NB4 (cell line): ENCODE results near the gene PPP1R9B.

Experiments used
- DNase-seq: peaks from one replicate; pipeline ENCODE4 v3.0.0; 2010; ENCODE audit warnings: low read depth
- H3K4me3 ChIP-seq: one replicate; pipeline ENCODE4 v1.5.1; 2011; ENCODE audit warnings: mild to moderate bottlenecking, low read depth, low read length, moderate library complexity
- MYC ChIP-seq: IDR thresholded peaks from 2 replicates; pipeline ENCODE4 v1.6.1; 2011; ENCODE audit warnings: low read depth, low read length
- POLR2A ChIP-seq: IDR thresholded peaks from 2 replicates; pipeline ENCODE4 v1.6.1; 2011; ENCODE audit warnings: mild to moderate bottlenecking; ENCODE audit not compliant: insufficient read length; ENCODE audit errors: extremely low read depth
- TF ChIP-seq, protein P1 (sequence below): IDR thresholded peaks from 2 replicates; pipeline ENCODE4 v1.6.1; 2011; ENCODE audit warnings: low read depth, low read length
- TF ChIP-seq, protein P2 (sequence below): IDR thresholded peaks from one replicate; pipeline ENCODE4 v1.5.1; 2012; ENCODE audit warnings: low read depth, low read length

The PPP1R9B gene

GRCh38 chr17:50139950-50140885 lies 10.3 kb downstream of the PPP1R9B start:
- TF ChIP-seq, protein P1, sequence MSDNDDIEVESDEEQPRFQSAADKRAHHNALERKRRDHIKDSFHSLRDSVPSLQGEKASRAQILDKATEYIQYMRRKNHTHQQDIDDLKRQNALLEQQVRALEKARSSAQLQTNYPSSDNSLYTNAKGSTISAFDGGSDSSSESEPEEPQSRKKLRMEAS = peak; percentile 69; the same call in 1 of the 2 replicates
- no peak for TF ChIP-seq MYC
- TF ChIP-seq POLR2A = no peak
- TF ChIP-seq, protein P2, sequence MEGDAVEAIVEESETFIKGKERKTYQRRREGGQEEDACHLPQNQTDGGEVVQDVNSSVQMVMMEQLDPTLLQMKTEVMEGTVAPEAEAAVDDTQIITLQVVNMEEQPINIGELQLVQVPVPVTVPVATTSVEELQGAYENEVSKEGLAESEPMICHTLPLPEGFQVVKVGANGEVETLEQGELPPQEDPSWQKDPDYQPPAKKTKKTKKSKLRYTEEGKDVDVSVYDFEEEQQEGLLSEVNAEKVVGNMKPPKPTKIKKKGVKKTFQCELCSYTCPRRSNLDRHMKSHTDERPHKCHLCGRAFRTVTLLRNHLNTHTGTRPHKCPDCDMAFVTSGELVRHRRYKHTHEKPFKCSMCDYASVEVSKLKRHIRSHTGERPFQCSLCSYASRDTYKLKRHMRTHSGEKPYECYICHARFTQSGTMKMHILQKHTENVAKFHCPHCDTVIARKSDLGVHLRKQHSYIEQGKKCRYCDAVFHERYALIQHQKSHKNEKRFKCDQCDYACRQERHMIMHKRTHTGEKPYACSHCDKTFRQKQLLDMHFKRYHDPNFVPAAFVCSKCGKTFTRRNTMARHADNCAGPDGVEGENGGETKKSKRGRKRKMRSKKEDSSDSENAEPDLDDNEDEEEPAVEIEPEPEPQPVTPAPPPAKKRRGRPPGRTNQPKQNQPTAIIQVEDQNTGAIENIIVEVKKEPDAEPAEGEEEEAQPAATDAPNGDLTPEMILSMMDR = peak; percentile 45
- H3K4me3 ChIP-seq = no peak overlapping the region
- peak; percentile 70 for DNase-seq

- H3K4me3 ChIP-seq = no peak overlapping the region
- no peak for DNase-seq
- no peak for TF ChIP-seq MYC
- TF ChIP-seq, protein P2 = no peak
- TF ChIP-seq, protein P1 = no peak
- TF ChIP-seq POLR2A = no peak
Measured at GRCh38 chr17:50139185-50139783, 11.2 kb downstream of the PPP1R9B start.

DNA sequence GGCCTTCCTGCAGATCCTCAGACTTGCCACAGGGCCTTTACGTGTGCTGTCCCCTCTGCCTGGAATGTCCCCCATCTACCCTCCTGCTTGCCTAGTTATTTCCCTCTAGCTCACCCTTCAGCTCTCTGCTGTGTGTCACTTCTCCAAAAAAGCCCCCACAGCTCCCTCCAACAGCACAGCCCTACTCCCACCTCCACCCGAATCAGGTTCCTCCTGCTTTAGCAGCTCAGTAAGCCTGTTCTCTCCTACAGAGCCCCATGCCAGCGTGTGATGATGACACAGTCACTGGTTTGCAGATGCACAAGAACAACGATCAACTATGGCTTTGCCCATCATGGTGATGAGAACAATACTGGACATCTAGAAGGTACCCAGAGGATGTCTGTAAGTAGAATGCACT lies 13.4 kb downstream of the PPP1R9B start:
- TF ChIP-seq, protein P2 = no peak
- no peak for TF ChIP-seq POLR2A
- TF ChIP-seq MYC = no peak
- TF ChIP-seq, protein P1 = no peak
- H3K4me3 ChIP-seq = no peak overlapping the region
- no peak for DNase-seq

GRCh38 chr17:50136096-50136687 lies 14.3 kb downstream of the PPP1R9B start:
- no peak overlapping the region for H3K4me3 ChIP-seq
- no peak for DNase-seq
- TF ChIP-seq, protein P2 = no peak
- TF ChIP-seq POLR2A = no peak
- no peak for TF ChIP-seq MYC
- TF ChIP-seq, protein P1 = no peak

DNA sequence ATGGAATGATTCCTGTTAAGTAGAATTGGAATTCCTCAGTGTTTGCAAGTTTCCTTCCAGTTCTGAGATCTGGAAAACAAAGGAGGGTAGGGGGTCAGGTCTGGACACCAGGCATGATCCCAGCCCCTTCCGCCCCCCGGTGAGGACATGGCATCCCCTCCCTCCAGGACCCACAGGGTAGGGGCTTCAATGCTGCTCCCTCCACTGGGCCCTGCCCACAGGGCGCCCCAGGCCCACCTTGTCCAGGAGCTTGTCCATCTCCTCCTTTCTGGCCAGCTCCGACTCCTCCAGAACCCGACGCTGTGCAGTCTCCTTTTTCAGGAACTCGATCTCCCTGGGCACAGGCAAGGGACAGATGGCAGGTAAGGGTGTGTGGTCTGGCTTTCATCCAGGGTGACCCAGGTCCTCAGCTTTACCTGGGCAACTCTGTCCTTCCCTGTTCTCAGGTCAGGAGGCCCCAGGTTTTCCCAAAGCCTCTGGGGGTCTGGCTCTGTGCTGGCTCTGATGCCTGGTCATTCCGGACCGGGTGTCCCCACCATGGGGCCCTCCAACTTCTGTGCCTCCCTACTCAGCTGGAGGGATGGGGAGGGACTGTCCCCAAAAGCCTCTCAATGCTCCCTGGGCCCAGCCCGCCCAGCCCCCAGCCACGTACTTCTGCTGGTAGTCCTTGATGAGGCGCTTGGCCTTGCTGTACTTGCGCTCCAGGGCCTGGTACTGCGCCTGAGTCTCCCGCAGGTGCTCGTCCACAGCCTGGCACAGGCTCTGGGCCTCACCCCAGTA lies 15.0 kb downstream of the PPP1R9B start:
- DNase-seq = no peak
- no peak for TF ChIP-seq POLR2A
- TF ChIP-seq MYC = no peak
- TF ChIP-seq, protein P2 = no peak
- TF ChIP-seq, protein P1 = no peak
- H3K4me3 ChIP-seq = no peak overlapping the region
